K562 (cell line): ENCODE results near the gene PDZRN3. TPM values are rescaled to one million over a fixed set of nuclear protein-coding genes. Genes with fewer than 3 reads are reported as not detected.

Experiments used
- ATAC-seq: fragments of 200-7000 bp; cut with Tn5 transposase; 3 replicates; pipeline ENCODE4 v1.9.1; 2020; ENCODE audit warnings: moderate library complexity
- BruUV-seq: library from RNA; stranded (reverse); fragments of 400-500 nt; replicated peaks from 2 replicates; lab custom pipeline; 2021; lab: Mats Ljungman, UMichigan
- CTCF ChIA-PET: fragments of 300-600 bp; formaldehyde crosslinking; extraction: SDS; loops from one replicate; lab custom pipeline; 2021; ENCODE audit warnings: low intra/inter-chr PET ratio; lab: Yijun Ruan, JAX
- POLR2A ChIA-PET: fragments of 300-600, 350-650 bp; sonication (Branson Sonifier 250); formaldehyde crosslinking; extraction: SDS; loops from one replicate; lab custom pipeline; 2021; ENCODE audit warnings: antibody characterized with exemption, inconsistent platforms; lab: Yijun Ruan, JAX
- DNase-seq, 4 experiments: peaks; one replicate each; pipeline versions ENCODE4 v3.0.0 to v3.0.0-alpha.2; 2011 to 2018; ENCODE audit warnings: low spot score in 3 of 4, mixed read lengths in 3 of 4; ENCODE audit errors: extremely low read depth in 1 of 4
- FAIRE-seq: peaks from 2 replicates; lab custom pipeline; 2011; peaks lifted over from hg19 to GRCh38; lab: Jason Lieb, UNC
- H2AFZ ChIP-seq: 2 replicates; pipeline ENCODE4 v1.6.0; 2011; ENCODE audit warnings: low read depth, low read length, control low read depth, inconsistent platforms
- H3K27ac ChIP-seq: fragments of 200-600 bp; 3 replicates; pipeline ENCODE4 v1.8.0; 2011; ENCODE audit warnings: low read depth, mild to moderate bottlenecking, control low read depth, inconsistent platforms, low read length, moderate library complexity, mixed read lengths; ENCODE audit errors: extremely low read depth
- H3K27me3 ChIP-seq, 2 experiments: fragments of 300-600 bp in 1 of 2; 2 replicates in 1 of 2; 3 replicates in 1 of 2; pipeline versions ENCODE4 v1.6.0 to v1.8.0; 2011; ENCODE audit warnings: inconsistent platforms in 2 of 2, low read length in 2 of 2, mild to moderate bottlenecking in 1 of 2, mixed read lengths in 1 of 2, moderate library complexity in 1 of 2; ENCODE audit not compliant: control insufficient read depth in 2 of 2, insufficient read depth in 2 of 2
- H3K36me3 ChIP-seq: fragments of 300-600 bp; 3 replicates; pipeline ENCODE4 v1.8.0; 2011; ENCODE audit warnings: mild to moderate bottlenecking, low read length, inconsistent platforms; ENCODE audit not compliant: control insufficient read depth, insufficient read depth
- H3K4me1 ChIP-seq, 2 experiments: fragments of 200-600 bp in 1 of 2; replicated peaks in 1 of 2; 2 replicates in 1 of 2; 3 replicates in 1 of 2; pipeline versions ENCODE4 v1.5.1 to v1.8.0; 2011; ENCODE audit warnings: inconsistent platforms in 2 of 2, low read length in 2 of 2, mild to moderate bottlenecking in 1 of 2, mixed read lengths in 1 of 2, moderate library complexity in 1 of 2; ENCODE audit not compliant: control insufficient read depth in 2 of 2, insufficient read depth in 2 of 2
- H3K4me2 ChIP-seq: 2 replicates; pipeline ENCODE4 v1.6.1; 2011; ENCODE audit warnings: low read length, control low read depth, inconsistent platforms, mixed read lengths; ENCODE audit not compliant: insufficient read depth
- H3K4me3 ChIP-seq: fragments of 200-600 bp; sonication (generic), shearing (Covaris generic); 2 replicates; pipeline ENCODE4 v1.5.1; 2016; ENCODE audit warnings: control low read depth, inconsistent platforms
- H3K79me2 ChIP-seq: fragments of 200-600 bp; 3 replicates; pipeline ENCODE4 v1.8.0; 2011; ENCODE audit warnings: low read length, inconsistent platforms; ENCODE audit not compliant: control insufficient read depth, insufficient read depth
- H3K9ac ChIP-seq, 2 experiments: 2 replicates each; pipeline versions ENCODE4 v1.6.0 to v1.6.1; 2011; ENCODE audit warnings: low read depth in 2 of 2, low read length in 2 of 2, control low read depth in 1 of 2, inconsistent platforms in 1 of 2, mild to moderate bottlenecking in 1 of 2, mixed read lengths in 1 of 2; ENCODE audit not compliant: insufficient read depth in 1 of 2
- H3K9me1 ChIP-seq: one replicate; pipeline ENCODE4 v1.6.0; 2011; ENCODE audit warnings: inconsistent platforms, mild to moderate bottlenecking, low read length, moderate library complexity; ENCODE audit not compliant: control insufficient read depth, insufficient read depth
- H3K9me3 ChIP-seq: replicated peaks from 2 replicates; pipeline ENCODE4 v1.5.1; 2011; ENCODE audit warnings: low read depth, low read length, inconsistent platforms; ENCODE audit not compliant: control insufficient read depth, insufficient read depth
- H4K20me1 ChIP-seq: replicated peaks from 2 replicates; pipeline ENCODE4 v1.6.1; 2011; ENCODE audit warnings: low read length, inconsistent platforms, mixed read lengths; ENCODE audit not compliant: control insufficient read depth, insufficient read depth
- BCLAF1 ChIP-seq, 2 experiments: fragments of 450-650 bp in 1 of 2; IDR thresholded peaks; 2 replicates each; pipeline ENCODE4 v1.6.1; 2011 to 2017; ENCODE audit warnings: low read depth in 2 of 2, antibody characterized with exemption in 1 of 2, borderline replicate concordance in 1 of 2, low read length in 1 of 2, mild to moderate bottlenecking in 1 of 2, mixed read lengths in 1 of 2; ENCODE audit not compliant: control insufficient read depth in 1 of 2
- BRD4 ChIP-seq: fragments of 200-600 bp; sonication (generic); IDR thresholded peaks from 2 replicates; pipeline ENCODE4 v1.6.1; 2017; ENCODE audit warnings: inconsistent platforms
- CEBPG ChIP-seq, 3 experiments: fragments of 200-800 bp in 1 of 3; sonication (Bioruptor generic) in 1 of 3; sonication (generic) in 1 of 3; formaldehyde crosslinking in 1 of 3; IDR thresholded peaks in 2 of 3; conservative IDR thresholded peaks in 1 of 3; 2 replicates each; pipeline versions ENCODE4 v1.6.1 to v1.8.0; 2016 to 2022; ENCODE audit warnings: missing compliant biosample characterization in 2 of 3, missing genetic modification characterization in 2 of 3, mild to moderate bottlenecking in 1 of 3, missing genetic modification reagents in 1 of 3
- NELFE ChIP-seq: IDR thresholded peaks from 2 replicates; pipeline ENCODE4 v1.6.1; 2011; ENCODE audit warnings: mild to moderate bottlenecking; ENCODE audit not compliant: insufficient read depth, insufficient read length
- NFXL1 ChIP-seq: fragments of 450-650 bp; formaldehyde crosslinking; IDR thresholded peaks from 2 replicates; pipeline ENCODE4 v1.4.0; 2021; ENCODE audit warnings: mild to moderate bottlenecking
- TCF7L2 ChIP-seq: fragments of 150-350 bp; IDR thresholded peaks from 2 replicates; pipeline ENCODE4 v1.6.1; 2016; ENCODE audit warnings: low read depth, mild to moderate bottlenecking, low read length, moderate library complexity
- TEAD1 ChIP-seq, 2 experiments: fragments of 450-650 bp in 1 of 2; sonication (generic) in 1 of 2; formaldehyde crosslinking; IDR thresholded peaks; 2 replicates each; pipeline versions ENCODE4 v1.4.0 to v1.8.0; 2020 to 2022; ENCODE audit warnings: mild to moderate bottlenecking in 2 of 2, missing genetic modification reagents in 1 of 2
- ZC3H4 ChIP-seq: sonication (generic); formaldehyde crosslinking; IDR thresholded peaks from 2 replicates; pipeline ENCODE4 v1.9.0; 2021; ENCODE audit warnings: missing genetic modification reagents, borderline replicate concordance
- ZEB2 ChIP-seq: fragments of 450-650 bp; IDR thresholded peaks from 2 replicates; pipeline ENCODE4 v1.6.1; 2016
- WGBS: fragments of 100-300 bp; shearing (Covaris generic); methylation state at CpG from one replicate; pipeline ENCODE4 v1.1.6; 2016; ENCODE audit warnings: low coverage, mixed read lengths; ENCODE audit not compliant: insufficient coverage; ENCODE audit errors: missing lambda C conversion rate; 5-methylcytosine and 5-hydroxymethylcytosine counted together
- in situ Hi-C: fragments of 300-500 bp; cut with MboI; formaldehyde crosslinking; loops from 4 replicates; pipeline ENCODE4 v1.15.0; 2018; ENCODE audit warnings: inconsistent platforms, mixed read lengths
- intact Hi-C: fragments of 100-400 bp; cut with micrococcal nuclease; formaldehyde crosslinking; loops from 2 replicates; pipeline ENCODE4 v1.14.2; 2022
- polyA plus RNA-seq, 8 experiments: library from polyadenylated mRNA; depleted of rRNA in 4 of 8; stranded (reverse) in 5 of 8; unstranded in 3 of 8; fragments of >200 nt; fragmentation: Nextera tagmentation in 2 of 8; fragmentation: Illumina TruSeq in 1 of 8; extraction: Ambion mirVana in 2 of 8; extraction: Trizol in 1 of 8; gene quantifications; 2 replicates each; pipeline versions ENCODE4 v1.2.1 to v1.2.3, GENCODE V29; 2011 to 2014; ENCODE audit warnings: inconsistent platforms in 1 of 8, missing spikeins in 1 of 8
- total RNA-seq, 7 experiments: library from RNA; depleted of rRNA in 6 of 7; stranded (reverse); fragments of >200 nt in 6 of 7; fragmentation: Illumina TruSeq in 2 of 7; extraction: Trizol in 2 of 7; gene quantifications; 2 replicates each; pipeline versions ENCODE4 v1.2.1 to v1.2.3, GENCODE V29; 2011 to 2021; ENCODE audit warnings: low replicate concordance in 1 of 7
- TF ChIP-seq, protein P1 (sequence below): sonication (generic); formaldehyde crosslinking; IDR thresholded peaks from 2 replicates; pipeline ENCODE4 v1.8.0; 2022; ENCODE audit warnings: mild to moderate bottlenecking, missing genetic modification reagents

PDZRN3 gene
- total and polyA plus RNA-seq, 9 of the 15 experiments (the other 6 are each of a cell fraction or from before 2014, with no cell fraction given), result 0.16 TPM; not detected in 8

GRCh38 chr3:73601011-73601410 is 23.7 kb downstream of the PDZRN3 start:
- TF ChIP-seq NELFE, result no peak
- no peak for TF ChIP-seq ZC3H4 (CRISPR knock-in tag)
- TF ChIP-seq, protein P1, sequence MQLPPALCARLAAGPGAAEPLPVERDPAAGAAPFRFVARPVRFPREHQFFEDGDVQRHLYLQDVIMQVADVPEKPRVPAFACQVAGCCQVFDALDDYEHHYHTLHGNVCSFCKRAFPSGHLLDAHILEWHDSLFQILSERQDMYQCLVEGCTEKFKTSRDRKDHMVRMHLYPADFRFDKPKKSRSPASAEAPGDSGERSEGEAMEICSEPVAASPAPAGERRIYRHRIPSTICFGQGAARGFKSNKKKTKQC (CRISPR knock-in tag), result no peak
- no peak for TF ChIP-seq BRD4
- TF ChIP-seq CEBPG (CRISPR knock-in tag; IDR thresholded peaks at IDR 0.05), result no peak
- TF ChIP-seq CEBPG (tag; conservative IDR thresholded peaks at IDR 0.05 in 1 of 2, IDR thresholded peaks at IDR 0.05 in 1 of 2), result no peak
- TF ChIP-seq NFXL1, result no peak
- no peak for TF ChIP-seq TEAD1 (CRISPR knock-in tag; IDR thresholded peaks at IDR 0.05)
- no peak for TF ChIP-seq ZEB2
- no peak for TF ChIP-seq BCLAF1 (IDR thresholded peaks at IDR 0.05; ENCODE audit: borderline replicate concordance in 1 of 2, control insufficient read depth in 1 of 2, low read depth in 2 of 2, low read length in 1 of 2)
- no peak for TF ChIP-seq TCF7L2
- TF ChIP-seq, all 486 proteins: peak for 0
- Histone ChIP-seq H3K36me3 (no peaks in the 10 kb centered on the region), H3K9ac (no peak overlapping the region), H2AFZ (no peak overlapping the region), H3K79me2 (no peaks in the 10 kb centered on the region), H3K4me1 (no peaks in the 10 kb centered on the region), H3K27ac (no peak overlapping the region), H4K20me1 (no peaks in the 10 kb centered on the region), H3K4me3 (no peak overlapping the region), H3K4me2 (no peak overlapping the region), H3K9me3 (no peaks in the 10 kb centered on the region), H3K9me1 (no peaks in the 10 kb centered on the region), H3K27me3 (no peaks in the 10 kb centered on the region)
- no peak for ATAC-seq
- FAIRE-seq, result no peak
- ChIA-PET POLR2A (no interaction called here), CTCF (no interaction called here)
- in situ Hi-C loops (no loop called here), intact Hi-C loops (no loop called here)
- WGBS, result 0% methylated on average over 4 of the region's 4 CpGs
- DNase-seq, result no peak
- no TSS peak for BruUV-seq
